Thyroid gland (tissue), 4 donors: Measurements from ENCODE around the gene PRPH.

ENCODE experiments used
- POLR2A ChIP-seq, 2 donors: fragments of 450-650 bp; IDR thresholded peaks; one replicate each; pipeline ENCODE4 v1.6.1; 2017; ENCODE audit warnings: antibody characterized with exemption in 2 of 2, mild to moderate bottlenecking in 2 of 2, moderate library complexity in 1 of 2
- TF ChIP-seq, protein P1 (sequence below), 6 experiments: fragments of 200-600 bp in 3 of 6; fragments of 450-650 bp in 3 of 6; sonication (generic) in 3 of 6; IDR thresholded peaks; one replicate each; pipeline ENCODE4 v1.5.1; 2016 to 2019; ENCODE audit warnings: antibody characterized with exemption in 6 of 6, mild to moderate bottlenecking in 2 of 6, inconsistent platforms in 1 of 6, moderate library complexity in 1 of 6

DNA sequence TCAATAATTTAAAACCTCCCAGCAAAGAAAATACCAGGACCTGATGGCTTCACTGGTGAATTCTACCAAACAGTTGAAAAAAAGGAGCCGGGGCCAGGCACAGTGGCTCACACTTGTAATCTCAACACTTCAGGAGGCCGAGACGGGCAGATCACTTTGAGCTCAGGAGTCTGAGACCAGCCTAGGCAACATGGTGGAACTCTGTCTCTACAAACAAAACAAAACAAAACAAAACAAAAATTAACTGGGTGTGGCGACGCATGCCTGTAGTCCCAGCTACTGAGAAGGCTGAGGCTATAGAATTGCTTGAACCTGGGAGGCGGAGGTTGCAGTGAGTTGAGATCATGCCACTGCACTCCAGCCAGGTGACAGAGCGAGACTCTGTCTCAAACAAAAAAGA lies 14.4 kb downstream of the PRPH start:
- TF ChIP-seq, protein P1, sequence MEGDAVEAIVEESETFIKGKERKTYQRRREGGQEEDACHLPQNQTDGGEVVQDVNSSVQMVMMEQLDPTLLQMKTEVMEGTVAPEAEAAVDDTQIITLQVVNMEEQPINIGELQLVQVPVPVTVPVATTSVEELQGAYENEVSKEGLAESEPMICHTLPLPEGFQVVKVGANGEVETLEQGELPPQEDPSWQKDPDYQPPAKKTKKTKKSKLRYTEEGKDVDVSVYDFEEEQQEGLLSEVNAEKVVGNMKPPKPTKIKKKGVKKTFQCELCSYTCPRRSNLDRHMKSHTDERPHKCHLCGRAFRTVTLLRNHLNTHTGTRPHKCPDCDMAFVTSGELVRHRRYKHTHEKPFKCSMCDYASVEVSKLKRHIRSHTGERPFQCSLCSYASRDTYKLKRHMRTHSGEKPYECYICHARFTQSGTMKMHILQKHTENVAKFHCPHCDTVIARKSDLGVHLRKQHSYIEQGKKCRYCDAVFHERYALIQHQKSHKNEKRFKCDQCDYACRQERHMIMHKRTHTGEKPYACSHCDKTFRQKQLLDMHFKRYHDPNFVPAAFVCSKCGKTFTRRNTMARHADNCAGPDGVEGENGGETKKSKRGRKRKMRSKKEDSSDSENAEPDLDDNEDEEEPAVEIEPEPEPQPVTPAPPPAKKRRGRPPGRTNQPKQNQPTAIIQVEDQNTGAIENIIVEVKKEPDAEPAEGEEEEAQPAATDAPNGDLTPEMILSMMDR (IDR thresholded peaks at IDR 0.05) = no peak
- TF ChIP-seq POLR2A (IDR thresholded peaks at IDR 0.05) = no peak
